ENCODE data around the gene FMNL2. TPM values are rescaled to one million over a fixed set of nuclear protein-coding genes. Genes with fewer than 3 reads are reported as not detected.
"Not testable (repeated sequence)": the region's sequence is repeated elsewhere in the genome, so short reads cannot be mapped to it uniquely, and the experiment has no call there.

Gene FMNL2
- total RNA-seq, 4 donors from 2014 or later: 25.2 to 35.0 (median 27.4) TPM

DNA sequence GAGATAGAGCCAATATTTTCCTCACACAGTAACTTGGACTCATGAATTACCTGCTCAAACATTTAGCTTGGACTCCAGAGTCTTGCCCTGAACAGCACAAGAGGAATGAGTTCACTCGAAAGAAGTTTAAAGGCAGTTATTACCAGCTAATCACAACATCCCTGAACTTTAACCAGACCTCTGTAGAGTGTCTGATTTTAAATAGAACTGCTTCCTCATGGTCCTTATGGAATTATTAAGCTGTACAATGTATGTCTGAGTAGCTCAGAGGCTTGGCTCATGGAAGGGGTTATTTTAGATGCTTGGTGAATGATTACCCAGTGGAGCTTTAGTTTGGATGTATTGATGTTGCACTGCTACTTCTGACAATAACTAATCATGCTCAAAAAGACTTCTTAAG lies 183.1 kb downstream of the FMNL2 start:
- peaks cover 4 to 16% (median 4%) of the 10 kb centered on the region in 3 donors for H3K4me1 ChIP-seq
- no peaks in the 10 kb centered on the region for H3K9me3 ChIP-seq
- no peaks in the 10 kb centered on the region for H3K27me3 ChIP-seq
- H3K36me3 ChIP-seq: no peaks in the 10 kb centered on the region
- 80% methylated on average over 1 of the region's 1 CpG; no CpG with 5 or more reads in 1 of the 2 donors for WGBS, 2 donors (ENCODE audit: low coverage in 1 of 2)
- no peak overlapping the region for H3K4me3 ChIP-seq
- TF ChIP-seq POLR2A (IDR thresholded peaks at IDR 0.05): no peak
- TF ChIP-seq, protein P1, sequence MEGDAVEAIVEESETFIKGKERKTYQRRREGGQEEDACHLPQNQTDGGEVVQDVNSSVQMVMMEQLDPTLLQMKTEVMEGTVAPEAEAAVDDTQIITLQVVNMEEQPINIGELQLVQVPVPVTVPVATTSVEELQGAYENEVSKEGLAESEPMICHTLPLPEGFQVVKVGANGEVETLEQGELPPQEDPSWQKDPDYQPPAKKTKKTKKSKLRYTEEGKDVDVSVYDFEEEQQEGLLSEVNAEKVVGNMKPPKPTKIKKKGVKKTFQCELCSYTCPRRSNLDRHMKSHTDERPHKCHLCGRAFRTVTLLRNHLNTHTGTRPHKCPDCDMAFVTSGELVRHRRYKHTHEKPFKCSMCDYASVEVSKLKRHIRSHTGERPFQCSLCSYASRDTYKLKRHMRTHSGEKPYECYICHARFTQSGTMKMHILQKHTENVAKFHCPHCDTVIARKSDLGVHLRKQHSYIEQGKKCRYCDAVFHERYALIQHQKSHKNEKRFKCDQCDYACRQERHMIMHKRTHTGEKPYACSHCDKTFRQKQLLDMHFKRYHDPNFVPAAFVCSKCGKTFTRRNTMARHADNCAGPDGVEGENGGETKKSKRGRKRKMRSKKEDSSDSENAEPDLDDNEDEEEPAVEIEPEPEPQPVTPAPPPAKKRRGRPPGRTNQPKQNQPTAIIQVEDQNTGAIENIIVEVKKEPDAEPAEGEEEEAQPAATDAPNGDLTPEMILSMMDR (IDR thresholded peaks at IDR 0.05): no peak
- TF ChIP-seq POLR2AphosphoS5 (IDR thresholded peaks at IDR 0.05): no peak
- TF ChIP-seq EP300 (IDR thresholded peaks at IDR 0.05): no peak
- no peak overlapping the region for H3K27ac ChIP-seq
- no peak for ATAC-seq

GRCh38 chr2:152518641-152519580 lies 183.9 kb downstream of the FMNL2 start:
- Histone ChIP-seq H3K4me1 (peaks cover 0 to 11% (median 0%) of the 10 kb centered on the region in 3 donors), H3K36me3 (no peaks in the 10 kb centered on the region), H3K4me3 (no peak overlapping the region), H3K27me3 (no peaks in the 10 kb centered on the region), H3K27ac (no peak overlapping the region), H3K9me3 (no peaks in the 10 kb centered on the region)
- TF ChIP-seq, protein P1 (IDR thresholded peaks at IDR 0.05): no peak
- TF ChIP-seq EP300 (IDR thresholded peaks at IDR 0.05) (no peak), POLR2A (IDR thresholded peaks at IDR 0.05) (no peak)
- 42 to 57% methylated on average over 12 to 14 of the region's 14 CpGs for WGBS, 2 donors (ENCODE audit: low coverage in 1 of 2)
- no peak for ATAC-seq

GRCh38 chr2:152519581-152519952 lies 184.6 kb downstream of the FMNL2 start:
- WGBS, 2 donors (ENCODE audit: low coverage in 1 of 2): 34 to 67% methylated on average over 1 to 2 of the region's 2 CpGs
- no peak overlapping the region for H3K4me3 ChIP-seq
- H3K4me1 ChIP-seq: peaks cover 0 to 10% (median 0%) of the 10 kb centered on the region in 3 donors
- no peak for TF ChIP-seq POLR2A (IDR thresholded peaks at IDR 0.05)
- no peaks in the 10 kb centered on the region for H3K9me3 ChIP-seq
- no peaks in the 10 kb centered on the region for H3K27me3 ChIP-seq
- no peaks in the 10 kb centered on the region for H3K36me3 ChIP-seq
- no peak for ATAC-seq
- H3K27ac ChIP-seq: no peak overlapping the region

GRCh38 chr2:152520759-152521158 lies 185.8 kb downstream of the FMNL2 start:
- no peaks in the 10 kb centered on the region for H3K9me3 ChIP-seq
- no peaks in the 10 kb centered on the region for H3K36me3 ChIP-seq
- no peaks in the 10 kb centered on the region for H3K27me3 ChIP-seq
- TF ChIP-seq EP300 (IDR thresholded peaks at IDR 0.05): no peak
- TF ChIP-seq, protein P1 (IDR thresholded peaks at IDR 0.05): no peak
- TF ChIP-seq POLR2AphosphoS5 (IDR thresholded peaks at IDR 0.05): no peak
- TF ChIP-seq POLR2A (IDR thresholded peaks at IDR 0.05): no peak
- H3K27ac ChIP-seq: no peak overlapping the region
- no peak for ATAC-seq
- peaks cover 0 to 17% (median 0%) of the 10 kb centered on the region in 3 donors for H3K4me1 ChIP-seq
- H3K4me3 ChIP-seq: no peak overlapping the region

- H3K4me3 ChIP-seq, H3K36me3 ChIP-seq, H3K27me3 ChIP-seq, H3K27ac ChIP-seq, ATAC-seq, H3K9me3 ChIP-seq: not testable (repeated sequence)
- H3K4me1 ChIP-seq: peaks cover 0 to 23% (median 4%) of the 10 kb centered on the region in 3 donors
- WGBS, 2 donors (ENCODE audit: low coverage in 1 of 2): 84% methylated on average over 3 of the region's 3 CpGs
Observed at GRCh38 chr2:152522446-152522845, 187.5 kb downstream of the FMNL2 start.

GRCh38 chr2:152523091-152523490 lies 188.1 kb downstream of the FMNL2 start:
- H3K4me3 ChIP-seq: no peak overlapping the region
- ATAC-seq: no peak
- no peak for TF ChIP-seq EP300 (IDR thresholded peaks at IDR 0.05)
- no peak for TF ChIP-seq POLR2A (IDR thresholded peaks at IDR 0.05)
- TF ChIP-seq, protein P1 (IDR thresholded peaks at IDR 0.05): no peak
- TF ChIP-seq POLR2AphosphoS5 (IDR thresholded peaks at IDR 0.05): no peak

More at GRCh38 chr2:152523091-152523490, 188.1 kb downstream of the FMNL2 start:
- no peaks in the 10 kb centered on the region for H3K9me3 ChIP-seq
- peaks cover 0 to 23% (median 4%) of the 10 kb centered on the region in 3 donors for H3K4me1 ChIP-seq
- H3K27me3 ChIP-seq: no peaks in the 10 kb centered on the region
- no peaks in the 10 kb centered on the region for H3K36me3 ChIP-seq
- H3K27ac ChIP-seq: no peak overlapping the region
